ENCODE results near the gene NKTR. TPM values are rescaled to one million over a fixed set of nuclear protein-coding genes. Genes with fewer than 3 reads are reported as not detected.

Gene NKTR
- total RNA-seq, 1 experiment from 2014 or later, result 39.0 TPM

- in situ Hi-C loops (cut with HindIII; ENCODE audit: low pct_unique_long_range_greater_than_20kb, low sequenced_read_pairs), result no loop called here
- no TSS peak for BruUV-seq (replicated peaks)
These were observed 57.2 kb downstream of the NKTR start for GRCh38 chr3:42657675-42658074.

GRCh38 chr3:42658091-42658770 lies 57.7 kb downstream of the NKTR start:
- no peak overlapping the region for H3K4me3 ChIP-seq (ENCODE audit: low read depth in 2 of 2, low read length in 2 of 2)
- no peak for ATAC-seq
- no TSS peak for BruUV-seq (replicated peaks)
- POLR2A ChIA-PET, result no interaction called here
- CTCF ChIA-PET, result no interaction called here
- intact Hi-C loops (cut with micrococcal nuclease; ENCODE audit: unreplicated experiment) (no loop called here), in situ Hi-C loops (cut with HindIII; ENCODE audit: low pct_unique_long_range_greater_than_20kb, low sequenced_read_pairs) (no loop called here)
- H3K9me3 ChIP-seq (ENCODE audit: control insufficient read depth, insufficient read depth, low read depth, low read length), result no peaks in the 10 kb centered on the region
- DNase-seq (ENCODE audit: low read depth, low spot score), result no peak
- H3K4me1 ChIP-seq (ENCODE audit: control insufficient read depth, insufficient read depth, low read length), result peaks cover 2% of the 10 kb centered on the region; the same call in 1 of the 2 replicates
- no peak for TF ChIP-seq SIN3A (IDR thresholded peaks at IDR 0.05; ENCODE audit: borderline replicate concordance, insufficient read depth, low read depth, low read length)
- no peak for TF ChIP-seq TCF7L2 (IDR thresholded peaks at IDR 0.05; ENCODE audit: low read depth, low read length)
- no peak for TF ChIP-seq REST (IDR thresholded peaks at IDR 0.05; ENCODE audit: insufficient read depth in 1 of 2, low read depth in 2 of 2, low read length in 1 of 2)
- TF ChIP-seq CTCF (IDR thresholded peaks at IDR 0.05), result no peak
- TF ChIP-seq POLR2AphosphoS5 (IDR thresholded peaks at IDR 0.05; ENCODE audit: low read depth, low read length), result no peak
- no peaks in the 10 kb centered on the region for H3K36me3 ChIP-seq (ENCODE audit: control insufficient read depth, insufficient read depth, low read length)
- no peaks in the 10 kb centered on the region for H3K27me3 ChIP-seq (ENCODE audit: control insufficient read depth, insufficient read depth, low read length)
- H3K27ac ChIP-seq (ENCODE audit: low read length), result no peak overlapping the region

More at GRCh38 chr3:42657675-42658074, 57.2 kb downstream of the NKTR start:
- no peak for ATAC-seq
- Histone ChIP-seq H3K4me1 (ENCODE audit: control insufficient read depth, insufficient read depth, low read length) (peaks cover 8% of the 10 kb centered on the region), H3K9me3 (ENCODE audit: control insufficient read depth, insufficient read depth, low read depth, low read length) (no peaks in the 10 kb centered on the region), H3K36me3 (ENCODE audit: control insufficient read depth, insufficient read depth, low read length) (no peaks in the 10 kb centered on the region), H3K27me3 (ENCODE audit: control insufficient read depth, insufficient read depth, low read length) (no peaks in the 10 kb centered on the region), H3K4me3 (ENCODE audit: low read depth in 2 of 2, low read length in 2 of 2) (no peak overlapping the region), H3K27ac (ENCODE audit: low read length) (no peak overlapping the region)
- no peak for DNase-seq (ENCODE audit: low read depth, low spot score)
- intact Hi-C loops (cut with micrococcal nuclease; ENCODE audit: unreplicated experiment), result no loop called here
- POLR2A ChIA-PET, result no interaction called here
- CTCF ChIA-PET, result no interaction called here
- no peak for TF ChIP-seq SIN3A (IDR thresholded peaks at IDR 0.05; ENCODE audit: borderline replicate concordance, insufficient read depth, low read depth, low read length)
- TF ChIP-seq CTCF (IDR thresholded peaks at IDR 0.05), result no peak
- no peak for TF ChIP-seq POLR2AphosphoS5 (IDR thresholded peaks at IDR 0.05; ENCODE audit: low read depth, low read length)
- no peak for TF ChIP-seq TCF7L2 (IDR thresholded peaks at IDR 0.05; ENCODE audit: low read depth, low read length)
- TF ChIP-seq REST (IDR thresholded peaks at IDR 0.05; ENCODE audit: insufficient read depth in 1 of 2, low read depth in 2 of 2, low read length in 1 of 2), result no peak

Data from Panc1 (cell line).